AG09309 (cell line): ENCODE measurements around the gene UBE2E2.

Experiments
- DNase-seq: peaks from one replicate; pipeline ENCODE4 v3.0.0-alpha.2; 2010; ENCODE audit warnings: low read depth
- H3K4me3 ChIP-seq: 2 replicates; pipeline ENCODE4 v1.5.1; 2011; ENCODE audit warnings: mild to moderate bottlenecking, low read depth, low read length, moderate library complexity; ENCODE audit not compliant: control insufficient read depth
- CTCF ChIP-seq: IDR thresholded peaks from 2 replicates; pipeline ENCODE4 v1.5.1; 2011; ENCODE audit warnings: mild to moderate bottlenecking, low read depth, low read length, inconsistent platforms; ENCODE audit not compliant: insufficient read depth, control insufficient read depth; ENCODE audit errors: missing control alignments

UBE2E2 gene

DNA sequence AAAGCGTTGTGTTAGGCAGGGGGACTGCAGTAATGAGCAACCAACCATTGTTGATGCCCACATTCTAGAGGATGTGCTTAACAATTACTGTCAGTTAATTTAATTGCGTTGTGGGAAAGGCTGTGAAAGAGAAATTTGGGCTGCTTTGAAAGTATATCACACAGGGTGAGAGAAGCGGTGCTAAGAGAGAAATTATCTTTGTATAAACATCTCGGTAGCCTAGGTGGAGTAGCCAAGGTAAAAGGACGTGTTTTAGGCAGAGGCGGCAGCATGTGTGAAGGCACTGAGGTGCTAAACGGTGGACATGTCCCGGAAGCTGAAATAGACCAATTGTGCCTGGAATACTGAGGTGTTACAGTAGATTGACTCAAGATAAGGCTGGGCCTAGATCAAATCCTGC is 71.9 kb downstream of the UBE2E2 start:
- no peak overlapping the region for H3K4me3 ChIP-seq
- no peak for DNase-seq
- TF ChIP-seq CTCF: no peak

DNA sequence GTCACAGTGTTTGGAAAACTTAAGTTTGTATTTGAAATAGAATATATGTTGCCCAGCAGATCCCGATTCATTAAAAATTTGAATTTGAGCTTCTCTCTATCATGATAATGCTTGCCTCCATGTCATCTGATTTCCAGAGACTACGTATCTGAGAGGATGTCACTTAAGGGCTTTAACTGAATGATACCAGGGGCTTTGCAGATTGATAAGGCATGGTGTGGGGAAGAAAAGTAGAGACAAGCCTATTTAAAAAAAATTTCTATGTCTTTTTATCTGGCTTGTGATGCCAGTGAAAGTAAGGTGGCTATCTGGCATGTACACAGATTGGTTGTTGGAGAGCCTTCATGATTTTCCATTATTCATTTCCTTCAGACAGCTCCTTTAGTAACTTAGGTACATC is 72.7 kb downstream of the UBE2E2 start:
- no peak for TF ChIP-seq CTCF
- no peak for DNase-seq
- H3K4me3 ChIP-seq: no peak overlapping the region

DNA sequence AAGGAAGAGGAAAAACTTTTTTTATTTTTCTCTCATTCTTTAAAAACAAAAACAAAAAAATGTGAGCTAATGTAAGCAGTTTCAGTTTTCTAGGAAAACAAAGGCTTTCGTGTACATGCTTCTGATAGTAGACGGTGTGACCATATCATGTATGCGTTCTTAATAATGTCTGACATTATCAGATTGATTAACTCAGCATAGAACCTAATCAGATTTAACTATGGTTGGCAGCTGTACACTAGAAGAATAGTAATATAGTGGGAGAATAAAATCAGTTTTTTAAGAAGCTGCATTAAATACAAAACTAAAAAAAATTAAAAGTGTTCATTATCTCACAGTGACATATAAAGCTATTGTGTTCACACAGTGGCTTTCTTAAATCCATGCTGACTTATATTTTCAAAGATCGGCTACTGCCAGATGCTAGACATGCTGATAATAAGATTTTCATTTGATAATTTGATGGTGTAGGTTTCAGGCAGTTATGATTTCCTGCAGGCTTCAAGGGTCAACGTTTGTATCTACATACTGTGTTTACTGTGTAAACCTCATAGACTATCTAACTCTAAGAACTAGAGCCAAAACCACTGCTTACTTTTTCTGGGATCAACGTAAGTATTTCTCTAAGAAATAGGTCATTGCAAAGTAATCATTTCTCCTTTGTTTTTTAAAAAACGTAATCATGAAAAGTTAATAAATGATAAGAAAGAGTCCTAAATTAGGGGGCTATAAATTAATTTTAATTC is 74.0 kb downstream of the UBE2E2 start:
- no peak for TF ChIP-seq CTCF
- H3K4me3 ChIP-seq: no peak overlapping the region
- DNase-seq: no peak

DNA sequence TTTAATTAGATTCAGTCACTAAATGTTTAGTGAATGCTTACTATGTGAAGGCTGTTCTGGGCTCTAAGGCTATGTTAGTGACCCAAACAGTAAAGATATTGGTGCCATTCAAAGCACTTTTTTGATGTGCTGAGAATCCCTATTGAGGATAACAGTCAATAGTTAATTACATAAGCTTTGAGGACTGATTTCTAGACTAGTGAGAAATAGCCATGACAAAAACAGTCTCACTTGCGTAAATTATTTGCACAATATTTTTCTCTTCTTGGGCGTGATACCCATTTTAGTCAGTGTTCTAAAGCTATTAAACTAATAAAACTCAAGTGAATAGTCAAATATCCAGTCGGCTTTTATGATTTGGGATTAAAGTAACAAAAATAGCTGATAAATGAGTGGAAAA is 74.6 kb downstream of the UBE2E2 start:
- no peak for TF ChIP-seq CTCF
- no peak for DNase-seq

DNA sequence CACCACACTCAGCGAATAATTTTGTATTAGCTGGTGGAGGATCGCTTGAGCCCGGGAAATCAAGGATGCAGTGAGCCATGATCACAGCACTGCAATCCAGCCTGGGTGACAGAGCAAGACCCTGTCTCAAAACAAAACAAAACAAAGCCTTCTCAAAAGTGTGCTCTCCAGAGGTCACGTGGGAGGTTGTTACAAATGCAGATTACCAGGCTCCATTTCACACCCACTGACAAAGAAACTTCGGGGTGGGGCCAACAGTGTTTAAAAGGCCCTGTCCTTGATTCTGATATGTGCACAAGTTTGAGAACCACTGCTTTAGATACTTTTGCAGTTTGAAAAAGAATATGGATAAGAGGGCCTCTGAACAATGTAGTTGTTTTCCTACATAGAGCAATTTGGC is 80.5 kb downstream of the UBE2E2 start:
- no peak for TF ChIP-seq CTCF
- DNase-seq: no peak
- no peak overlapping the region for H3K4me3 ChIP-seq

More for the DNA sequence above, 74.6 kb downstream of the UBE2E2 start:
- no peak overlapping the region for H3K4me3 ChIP-seq

DNA sequence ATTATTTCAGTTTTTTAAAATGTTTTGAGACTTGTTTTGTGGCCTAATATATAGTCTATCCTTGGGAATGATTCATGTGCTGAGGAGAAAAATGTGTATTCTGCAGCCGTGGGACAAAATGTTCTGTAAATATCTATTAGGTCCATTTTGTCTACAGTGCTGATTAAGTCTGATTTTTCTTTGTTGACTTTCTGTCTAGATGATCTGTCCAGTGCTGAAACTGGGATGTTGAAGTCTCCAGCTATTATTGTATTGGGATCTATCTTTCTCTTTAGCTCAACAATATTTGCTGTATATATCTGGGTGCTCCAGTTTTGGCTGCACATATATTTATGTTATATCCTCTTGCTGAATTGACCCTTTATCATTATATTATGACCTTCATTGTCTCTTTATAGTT is 85.2 kb downstream of the UBE2E2 start:
- no peak overlapping the region for H3K4me3 ChIP-seq
- TF ChIP-seq CTCF: no peak
- DNase-seq: no peak
